Ascending aorta (tissue), 2 donors: ENCODE results near the gene CTDP1. TPM values are rescaled to one million over a fixed set of nuclear protein-coding genes. Genes with fewer than 3 reads are reported as not detected.

ENCODE experiments used
- DNase-seq, 2 donors: peaks; one replicate each; pipeline ENCODE4 v3.0.0-alpha.2; 2019; ENCODE audit warnings: low spot score in 2 of 2
- H3K27ac ChIP-seq, 2 donors: fragments of 200-600 bp; sonication (generic); one replicate each; pipeline ENCODE4 v1.5.1; 2016 to 2017; ENCODE audit warnings: mild to moderate bottlenecking in 1 of 2
- H3K27me3 ChIP-seq: fragments of 200-600 bp; sonication (generic); one replicate; pipeline ENCODE4 v1.5.1; 2017
- H3K36me3 ChIP-seq, 2 donors: fragments of 200-600 bp; sonication (generic); one replicate each; pipeline ENCODE4 v1.5.1; 2016
- H3K4me1 ChIP-seq, 2 donors: fragments of 200-600 bp; sonication (generic); one replicate each; pipeline ENCODE4 v1.5.1; 2016 to 2017; ENCODE audit warnings: mild to moderate bottlenecking in 1 of 2
- H3K4me3 ChIP-seq, 2 donors: fragments of 200-600 bp; sonication (generic); one replicate each; pipeline ENCODE4 v1.5.1; 2016 to 2017; ENCODE audit warnings: mild to moderate bottlenecking in 1 of 2
- H3K9me3 ChIP-seq, 2 donors: fragments of 200-600 bp; sonication (generic); one replicate each; pipeline ENCODE4 v1.5.1; 2016
- intact Hi-C: fragments of 100-400 bp; cut with DNase I; formaldehyde crosslinking; loops from one replicate; pipeline ENCODE4 v1.15.1; 2023
- total RNA-seq: library from RNA; depleted of rRNA; stranded (reverse); fragments of >200 nt; gene quantifications from one replicate; pipeline ENCODE4 v1.1.0, GENCODE V29; 2016
- TF ChIP-seq, protein P1 (sequence below), 3 experiments: fragments of 200-600 bp in 2 of 3; fragments of 450-650 bp in 1 of 3; sonication (generic) in 2 of 3; IDR thresholded peaks; one replicate each; pipeline ENCODE4 v1.5.1; 2016 to 2019; ENCODE audit warnings: antibody characterized with exemption in 3 of 3, mild to moderate bottlenecking in 1 of 3, moderate library complexity in 1 of 3

CTDP1 gene
- total RNA-seq, 1 donor from 2014 or later = 31.7 TPM

DNA sequence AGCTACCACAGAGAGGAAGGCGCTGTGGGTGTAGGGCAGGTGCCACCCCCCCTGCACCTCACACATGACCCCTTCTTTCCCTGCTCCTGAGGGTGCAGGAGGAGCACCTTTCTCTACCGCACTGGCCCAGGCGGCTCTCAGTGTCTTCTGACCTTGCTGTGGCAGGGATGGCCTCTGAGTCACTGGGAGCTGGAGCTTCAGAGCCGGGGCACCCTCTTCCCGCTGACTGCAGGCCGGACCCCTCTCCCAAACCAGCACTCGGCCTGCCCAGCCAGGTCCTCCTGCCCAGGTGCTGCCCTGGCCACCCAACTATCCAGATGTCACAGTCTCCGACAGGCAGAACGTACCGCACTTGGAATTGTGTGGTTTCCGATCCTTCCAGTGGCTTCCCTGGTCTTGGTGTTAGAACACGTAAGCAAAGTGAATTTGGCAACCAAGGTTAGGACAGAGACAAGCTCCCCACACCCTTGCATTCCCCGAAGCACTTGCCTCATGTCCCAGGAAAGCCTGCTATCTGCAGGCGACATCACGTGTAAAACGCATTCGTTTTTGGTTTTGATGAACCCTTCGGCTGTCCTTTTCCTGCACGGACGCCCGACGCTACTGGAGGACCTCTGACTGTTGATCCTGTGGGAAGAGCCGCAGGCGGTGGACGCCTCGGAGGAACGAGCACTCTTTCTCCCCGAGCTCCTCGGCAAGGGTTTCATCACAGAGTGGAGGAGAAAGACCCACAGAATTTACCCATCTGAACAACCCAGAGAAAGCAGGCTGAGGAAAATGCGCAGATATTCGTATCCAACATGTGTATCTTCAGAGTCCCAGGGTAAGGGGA, 93.5 kb downstream of the CTDP1 start:
- intact Hi-C loops = no loop called here
- H3K4me3 ChIP-seq = no peak overlapping the region
- no peaks in the 10 kb centered on the region for H3K4me1 ChIP-seq
- H3K9me3 ChIP-seq = peaks cover 0 to 8% of the 10 kb centered on the region in 2 donors
- DNase-seq = peak in 1 of 2 donors; percentile 30
- no peak overlapping the region for H3K27ac ChIP-seq
- no peaks in the 10 kb centered on the region for H3K36me3 ChIP-seq
- TF ChIP-seq, protein P1, sequence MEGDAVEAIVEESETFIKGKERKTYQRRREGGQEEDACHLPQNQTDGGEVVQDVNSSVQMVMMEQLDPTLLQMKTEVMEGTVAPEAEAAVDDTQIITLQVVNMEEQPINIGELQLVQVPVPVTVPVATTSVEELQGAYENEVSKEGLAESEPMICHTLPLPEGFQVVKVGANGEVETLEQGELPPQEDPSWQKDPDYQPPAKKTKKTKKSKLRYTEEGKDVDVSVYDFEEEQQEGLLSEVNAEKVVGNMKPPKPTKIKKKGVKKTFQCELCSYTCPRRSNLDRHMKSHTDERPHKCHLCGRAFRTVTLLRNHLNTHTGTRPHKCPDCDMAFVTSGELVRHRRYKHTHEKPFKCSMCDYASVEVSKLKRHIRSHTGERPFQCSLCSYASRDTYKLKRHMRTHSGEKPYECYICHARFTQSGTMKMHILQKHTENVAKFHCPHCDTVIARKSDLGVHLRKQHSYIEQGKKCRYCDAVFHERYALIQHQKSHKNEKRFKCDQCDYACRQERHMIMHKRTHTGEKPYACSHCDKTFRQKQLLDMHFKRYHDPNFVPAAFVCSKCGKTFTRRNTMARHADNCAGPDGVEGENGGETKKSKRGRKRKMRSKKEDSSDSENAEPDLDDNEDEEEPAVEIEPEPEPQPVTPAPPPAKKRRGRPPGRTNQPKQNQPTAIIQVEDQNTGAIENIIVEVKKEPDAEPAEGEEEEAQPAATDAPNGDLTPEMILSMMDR (IDR thresholded peaks at IDR 0.05) = no peak
- no peaks in the 10 kb centered on the region for H3K27me3 ChIP-seq

DNA sequence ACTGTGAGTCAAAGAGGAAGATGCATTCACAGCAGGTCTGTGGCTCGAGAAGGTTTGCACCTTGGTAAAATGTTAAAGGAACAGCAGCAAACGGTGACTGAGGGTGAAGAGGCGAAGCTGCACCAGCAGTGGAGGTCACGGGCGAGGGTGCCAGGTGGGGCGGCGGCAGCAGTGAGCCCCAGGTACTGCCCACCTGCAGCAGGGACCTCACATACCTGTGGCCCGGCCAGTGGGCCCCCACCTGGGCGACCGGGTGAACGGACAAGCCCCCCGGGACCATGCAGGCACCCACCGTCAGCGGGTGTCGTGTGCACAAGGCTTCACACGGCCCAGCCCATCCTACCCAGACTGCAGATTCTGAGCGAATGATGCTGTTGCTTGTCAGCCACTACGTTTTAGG, 94.5 kb downstream of the CTDP1 start:
- DNase-seq = peak in 1 of 2 donors; percentile 58
- Histone ChIP-seq H3K27ac (no peak overlapping the region), H3K4me3 (no peak overlapping the region), H3K9me3 (peaks cover 0 to 4% of the 10 kb centered on the region in 2 donors), H3K27me3 (no peaks in the 10 kb centered on the region), H3K4me1 (no peaks in the 10 kb centered on the region), H3K36me3 (no peaks in the 10 kb centered on the region)
- intact Hi-C loops = no loop called here
- TF ChIP-seq, protein P1 (IDR thresholded peaks at IDR 0.05) = no peak

DNA sequence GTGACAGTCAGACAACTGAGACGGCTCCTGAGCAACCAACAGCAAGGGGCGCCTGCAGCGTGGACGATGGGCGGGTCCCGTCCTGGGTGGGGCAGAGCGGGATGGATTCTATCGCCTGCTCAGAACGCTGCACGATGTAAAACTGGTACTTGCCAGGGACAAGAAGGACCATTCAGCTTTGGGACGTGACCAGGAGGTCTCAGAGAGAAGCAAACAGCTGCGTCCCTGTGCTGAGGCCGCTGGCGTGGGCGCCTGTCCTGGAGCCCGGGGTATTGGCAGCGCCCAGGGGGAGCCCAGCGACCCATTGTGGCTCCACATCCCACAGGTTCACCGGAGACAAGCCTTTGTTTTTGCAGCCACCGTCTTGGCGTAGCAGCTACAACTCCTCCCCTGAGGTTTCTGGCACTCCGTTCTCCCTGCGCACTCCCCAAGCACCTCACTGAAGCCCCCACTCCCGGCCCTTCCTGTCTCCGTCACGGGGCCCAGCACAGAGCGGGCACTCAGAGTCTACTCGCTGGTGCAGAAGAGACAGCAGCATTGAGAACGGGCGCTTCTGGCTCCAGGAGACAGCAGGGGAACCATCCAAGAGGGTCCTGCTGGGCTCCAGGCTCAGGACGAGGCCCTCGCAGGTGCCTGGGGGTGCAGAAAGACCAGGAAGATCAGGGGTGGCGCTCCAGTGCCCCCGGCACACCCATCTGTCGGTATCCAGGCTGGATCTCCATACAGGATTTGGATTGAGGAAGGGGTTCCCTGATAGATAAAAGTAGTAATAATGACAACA, 96.0 kb downstream of the CTDP1 start:
- no peaks in the 10 kb centered on the region for H3K27me3 ChIP-seq
- H3K4me3 ChIP-seq = no peak overlapping the region
- DNase-seq = peak in 1 of 2 donors; percentile 52

DNA sequence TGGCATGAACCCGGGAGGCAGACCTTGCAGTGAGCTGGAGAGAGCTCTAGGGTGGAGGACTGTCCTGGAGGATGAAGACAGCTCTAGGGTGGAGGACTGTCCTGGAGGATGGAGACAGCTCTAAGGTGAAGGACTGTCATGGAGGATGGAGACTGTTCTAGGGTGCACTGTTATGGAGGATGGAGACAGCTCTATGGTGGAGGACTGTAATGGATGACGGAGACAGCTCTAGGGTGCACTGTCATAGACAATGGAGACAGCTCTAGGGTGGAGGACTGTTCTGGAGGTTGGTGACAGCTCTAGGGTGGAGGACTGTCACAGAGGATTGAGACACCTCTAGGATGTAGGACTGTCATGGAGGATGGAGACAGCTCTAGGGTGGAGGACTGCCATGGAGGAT, 97.1 kb downstream of the CTDP1 start:
- Histone ChIP-seq H3K4me1 (no peaks in the 10 kb centered on the region), H3K27me3 (no peaks in the 10 kb centered on the region), H3K27ac (no peak overlapping the region), H3K4me3 (no peak overlapping the region), H3K9me3 (no peaks in the 10 kb centered on the region), H3K36me3 (no peaks in the 10 kb centered on the region)
- no peak for DNase-seq
- intact Hi-C loops = no loop called here
- TF ChIP-seq, protein P1 (IDR thresholded peaks at IDR 0.05) = no peak

More for the DNA sequence above, 96.0 kb downstream of the CTDP1 start:
- Histone ChIP-seq H3K9me3 (no peaks in the 10 kb centered on the region), H3K36me3 (no peaks in the 10 kb centered on the region), H3K4me1 (no peaks in the 10 kb centered on the region), H3K27ac (no peak overlapping the region)
- TF ChIP-seq, protein P1 (IDR thresholded peaks at IDR 0.05) = no peak
- intact Hi-C loops = no loop called here

GRCh38 chr18:79778291-79778791, 98.7 kb downstream of the CTDP1 start:
- Histone ChIP-seq H3K4me3 (no peak overlapping the region), H3K27ac (no peak overlapping the region), H3K27me3 (no peaks in the 10 kb centered on the region), H3K4me1 (no peaks in the 10 kb centered on the region), H3K9me3 (no peaks in the 10 kb centered on the region), H3K36me3 (no peaks in the 10 kb centered on the region)
- TF ChIP-seq, protein P1 (IDR thresholded peaks at IDR 0.05) = no peak
- peak in 1 of 2 donors; percentile 40 for DNase-seq
- intact Hi-C loops = no loop called here
